Endothelial cell of umbilical vein (primary cell): ENCODE data around the gene SGTB. TPM values are rescaled to one million over a fixed set of nuclear protein-coding genes. Genes with fewer than 3 reads are reported as not detected.

Source experiments
- BruUV-seq: library from RNA; stranded (reverse); fragments of 400-500 nt; replicated peaks from 2 replicates; lab custom pipeline; 2021; lab: Mats Ljungman, UMichigan
- CTCF ChIA-PET: fragments of 300-600, 350-600 bp; sonication (Branson Sonifier 250); formaldehyde crosslinking; loops from one replicate; lab custom pipeline; 2021; ENCODE audit warnings: antibody characterized with exemption, inconsistent platforms; lab: Charles Lee
- POLR2A ChIA-PET: fragments of 300-600, 350-600 bp; sonication (Branson Sonifier 250); formaldehyde crosslinking; loops from one replicate; lab custom pipeline; 2021; ENCODE audit warnings: antibody characterized with exemption, inconsistent platforms; lab: Charles Lee
- DNase-seq: peaks from one replicate; pipeline ENCODE4 v3.0.0-alpha.2; 2011; ENCODE audit warnings: low read depth, low spot score
- FAIRE-seq: peaks from 2 replicates; lab custom pipeline; 2011; peaks lifted over from hg19 to GRCh38; lab: Jason Lieb, UNC
- H2AFZ ChIP-seq: 2 replicates; pipeline ENCODE4 v1.6.0; 2012; ENCODE audit warnings: low read depth, low read length, control low read depth, inconsistent platforms
- H3K27ac ChIP-seq: 2 replicates; pipeline ENCODE4 v1.5.1; 2011; ENCODE audit warnings: low read depth, mild to moderate bottlenecking, control low read depth, low read length, moderate library complexity; ENCODE audit not compliant: insufficient read depth
- H3K27me3 ChIP-seq, 2 experiments: 2 replicates each; pipeline versions ENCODE4 v1.6.0 to v1.6.1; 2011; ENCODE audit warnings: low read length in 2 of 2, mixed read lengths in 1 of 2; ENCODE audit not compliant: control insufficient read depth in 2 of 2, insufficient read depth in 2 of 2
- H3K36me3 ChIP-seq, 2 experiments: 2 replicates in 1 of 2; 3 replicates in 1 of 2; pipeline ENCODE4 v1.5.1; 2011; ENCODE audit warnings: low read length in 2 of 2, mild to moderate bottlenecking in 1 of 2, moderate library complexity in 1 of 2; ENCODE audit not compliant: control insufficient read depth in 2 of 2, insufficient read depth in 2 of 2; ENCODE audit errors: extremely low read depth in 1 of 2
- H3K4me1 ChIP-seq: 3 replicates; pipeline ENCODE4 v1.5.1; 2011; ENCODE audit warnings: mild to moderate bottlenecking, low read length; ENCODE audit not compliant: control insufficient read depth, insufficient read depth; ENCODE audit errors: extremely low read depth
- H3K4me2 ChIP-seq: 2 replicates; pipeline ENCODE4 v1.6.1; 2011; ENCODE audit warnings: low read length, control low read depth, mixed read lengths; ENCODE audit not compliant: insufficient read depth
- H3K4me3 ChIP-seq, 3 experiments: fragments of 200-600 bp in 1 of 3; sonication (generic), shearing (Covaris generic) in 1 of 3; replicated peaks in 1 of 3; 2 replicates each; pipeline ENCODE4 v1.5.1; 2011 to 2016; ENCODE audit warnings: control low read depth in 3 of 3, low read length in 3 of 3, mild to moderate bottlenecking in 2 of 3, inconsistent platforms in 1 of 3, low read depth in 1 of 3, moderate library complexity in 1 of 3; ENCODE audit not compliant: insufficient read depth in 1 of 3
- H3K79me2 ChIP-seq: 2 replicates; pipeline ENCODE4 v1.6.0; 2012; ENCODE audit warnings: low read length, inconsistent platforms; ENCODE audit not compliant: control insufficient read depth, insufficient read depth
- H3K9ac ChIP-seq: replicated peaks from 2 replicates; pipeline ENCODE3; 2011; ENCODE audit warnings: low read length, control low read depth; ENCODE audit not compliant: insufficient read depth; ENCODE audit errors: extremely low read depth
- H3K9me1 ChIP-seq: replicated peaks from 3 replicates; pipeline ENCODE4 v1.6.0; 2011; ENCODE audit warnings: mild to moderate bottlenecking, low read length; ENCODE audit not compliant: control insufficient read depth, insufficient read depth; ENCODE audit errors: extremely low read depth
- H3K9me3 ChIP-seq: replicated peaks from 2 replicates; pipeline ENCODE4 v1.5.1; 2012; ENCODE audit warnings: low read length, inconsistent platforms; ENCODE audit not compliant: control insufficient read depth, insufficient read depth
- H4K20me1 ChIP-seq: replicated peaks from 2 replicates; pipeline ENCODE3; 2011; ENCODE audit warnings: mild to moderate bottlenecking, low read length; ENCODE audit not compliant: control insufficient read depth, insufficient read depth; ENCODE audit errors: extremely low read depth
- CTCF ChIP-seq, 2 donors: IDR thresholded peaks; 1 replicate in 1 of 2; 2 replicates in 1 of 2; pipeline ENCODE4 v1.5.1; 2011; ENCODE audit warnings: low read length in 2 of 2, mild to moderate bottlenecking in 2 of 2, moderate library complexity in 2 of 2, control low read depth in 1 of 2, inconsistent platforms in 1 of 2, low read depth in 1 of 2; ENCODE audit not compliant: insufficient read depth in 1 of 2; ENCODE audit errors: extremely low read depth in 1 of 2
- EZH2 ChIP-seq: IDR thresholded peaks from 2 replicates; pipeline ENCODE4 v1.6.1; 2012; ENCODE audit warnings: borderline replicate concordance, low read depth, mild to moderate bottlenecking, moderate library complexity, low read length, inconsistent platforms; ENCODE audit not compliant: severe bottlenecking
- FOS ChIP-seq: IDR thresholded peaks from 2 replicates; pipeline ENCODE4 v1.6.1; 2011; ENCODE audit warnings: mild to moderate bottlenecking, low read length, moderate library complexity, borderline replicate concordance; ENCODE audit not compliant: insufficient read depth
- GATA2 ChIP-seq: IDR thresholded peaks from 2 replicates; pipeline ENCODE4 v1.7.0; 2011; ENCODE audit warnings: low read depth, mild to moderate bottlenecking, moderate library complexity, mixed read lengths, low read length; ENCODE audit not compliant: insufficient read length, insufficient read depth
- JUN ChIP-seq: IDR thresholded peaks from 2 replicates; pipeline ENCODE4 v1.6.1; 2011; ENCODE audit warnings: borderline replicate concordance, low read depth; ENCODE audit not compliant: insufficient read length, insufficient read depth
- MYC ChIP-seq: IDR thresholded peaks from one replicate; pipeline ENCODE4 v1.6.1; 2011; ENCODE audit warnings: mild to moderate bottlenecking, low read depth, low read length
- POLR2A ChIP-seq: IDR thresholded peaks from 2 replicates; pipeline ENCODE4 v1.6.1; 2012; ENCODE audit warnings: low read depth, mild to moderate bottlenecking, control low read depth, low read length
- POLR2AphosphoS5 ChIP-seq: IDR thresholded peaks from 2 replicates; pipeline ENCODE4 v1.6.1; 2012; ENCODE audit warnings: low read depth, mild to moderate bottlenecking, control low read depth, low read length, moderate library complexity; ENCODE audit not compliant: insufficient read depth
- dilution Hi-C: fragments of 300-500 bp; cut with MboI; formaldehyde crosslinking; loops from one replicate; pipeline ENCODE4 v1.15.0; 2019; ENCODE audit warnings: low sequenced_read_pairs; ENCODE audit not compliant: extremely low pct_ligation_motif_present
- intact Hi-C: fragments of 100-400 bp; cut with micrococcal nuclease; formaldehyde crosslinking; loops from one replicate; pipeline ENCODE4 v1.10.0; 2022
- polyA plus RNA-seq, 4 experiments: library from polyadenylated mRNA; depleted of rRNA in 3 of 4; stranded (reverse) in 3 of 4; unstranded in 1 of 4; fragments of >200 nt; gene quantifications; 2 replicates each; pipeline versions ENCODE4 v1.2.1 to v1.2.3, GENCODE V29; 2011 to 2012; ENCODE audit warnings: missing spikeins in 1 of 4
- total RNA-seq: library from RNA; stranded (reverse); gene quantifications from 2 replicates; pipeline ENCODE4 v1.2.3, GENCODE V29; 2021
- TF ChIP-seq, protein P1 (sequence below): IDR thresholded peaks from 2 replicates; pipeline ENCODE4 v1.6.1; 2011; ENCODE audit not compliant: insufficient read depth, insufficient read length

Gene SGTB
- total and polyA plus RNA-seq, 2 donors (not counting 3 experiments of a cell fraction or from before 2014, with no cell fraction given) = 3.1 to 14.1 TPM

DNA sequence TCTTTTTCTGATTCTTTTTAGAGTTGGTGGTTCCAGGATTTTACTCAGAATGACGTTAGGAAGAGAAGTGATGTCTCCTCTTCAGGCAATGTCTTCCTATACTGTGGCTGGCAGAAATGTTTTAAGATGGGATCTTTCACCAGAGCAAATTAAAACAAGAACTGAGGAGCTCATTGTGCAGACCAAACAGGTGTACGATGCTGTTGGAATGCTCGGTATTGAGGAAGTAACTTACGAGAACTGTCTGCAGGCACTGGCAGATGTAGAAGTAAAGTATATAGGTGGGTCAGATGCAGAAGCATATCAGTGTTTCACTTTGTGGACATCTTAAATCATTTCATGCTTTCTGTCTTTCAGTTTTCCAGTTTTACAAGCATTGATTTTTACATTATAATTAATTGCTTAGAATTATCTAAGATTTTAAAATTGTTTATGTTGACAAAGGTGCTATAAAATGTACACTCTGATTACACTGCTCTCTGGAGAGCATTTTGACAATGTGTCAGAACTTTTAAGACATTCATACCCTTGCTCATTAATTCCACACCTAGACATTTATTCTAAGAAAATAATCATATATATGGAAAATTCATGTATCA, 36.7 kb upstream of the SGTB start:
- H2AFZ ChIP-seq = no peak overlapping the region
- no peaks in the 10 kb centered on the region for H4K20me1 ChIP-seq
- H3K27me3 ChIP-seq = no peaks in the 10 kb centered on the region
- no TSS peak for BruUV-seq
- DNase-seq (no peak), FAIRE-seq (no peak)
- ChIA-PET POLR2A (no interaction called here), CTCF (interaction anchor here (1.3 to 1.6 kb wide), 2 partner anchors 9 to 16 kb away, joined by 3 to 4 read pairs; no protein-coding TSS in a partner anchor)
- no peak overlapping the region for H3K4me3 ChIP-seq
- dilution Hi-C loops = no loop called here
- H3K27ac ChIP-seq = no peak overlapping the region
- H3K4me1 ChIP-seq = peaks cover 7% of the 10 kb centered on the region
- peaks cover 14% of the 10 kb centered on the region for H3K79me2 ChIP-seq
- H3K9me1 ChIP-seq = no peaks in the 10 kb centered on the region
- H3K9ac ChIP-seq = no peak overlapping the region
- peaks cover 0 to 2% of the 10 kb centered on the region in 2 experiments for H3K36me3 ChIP-seq
- intact Hi-C loops = no loop called here
- H3K4me2 ChIP-seq = no peak overlapping the region
- H3K9me3 ChIP-seq = no peaks in the 10 kb centered on the region
- no peak for TF ChIP-seq FOS
- TF ChIP-seq MYC = no peak
- TF ChIP-seq POLR2AphosphoS5 = no peak
- TF ChIP-seq CTCF (IDR thresholded peaks at IDR 0.05; ENCODE audit: extremely low read depth in 1 of 2, insufficient read depth in 1 of 2, low read depth in 1 of 2, low read length in 2 of 2) = no peak
- TF ChIP-seq JUN = no peak

DNA sequence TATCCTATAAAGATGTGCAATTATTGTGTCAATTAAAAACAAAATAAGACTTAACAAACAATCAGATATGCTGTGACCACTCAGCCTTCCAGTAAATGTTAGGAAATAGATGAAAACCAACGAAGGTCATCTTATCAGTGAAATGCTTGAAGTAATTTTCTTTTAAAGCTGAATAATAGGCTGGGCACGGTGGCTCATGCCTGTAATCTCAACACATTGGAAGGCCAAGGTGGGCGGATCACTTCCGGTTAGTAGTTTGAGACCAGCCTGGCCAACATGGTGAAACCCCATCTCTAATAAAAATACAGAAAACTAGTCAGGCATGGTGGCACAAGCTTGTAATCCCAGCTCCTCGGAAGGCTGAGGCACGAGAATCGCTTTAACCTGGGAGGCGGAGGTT, 31.3 kb upstream of the SGTB start:
- ChIA-PET CTCF (no interaction called here), POLR2A (no interaction called here)
- no peaks in the 10 kb centered on the region for H3K9me1 ChIP-seq
- H3K9me3 ChIP-seq = no peaks in the 10 kb centered on the region
- H3K4me1 ChIP-seq = no peaks in the 10 kb centered on the region
- H3K4me3 ChIP-seq = no peak overlapping the region
- intact Hi-C loops = no loop called here
- no peak overlapping the region for H3K9ac ChIP-seq
- H3K4me2 ChIP-seq = no peak overlapping the region
- no peaks in the 10 kb centered on the region for H3K36me3 ChIP-seq
- no peaks in the 10 kb centered on the region for H3K27me3 ChIP-seq
- TF ChIP-seq JUN (no peak), GATA2 (no peak), POLR2AphosphoS5 (no peak), EZH2 (no peak), FOS (no peak), CTCF (IDR thresholded peaks at IDR 0.05; ENCODE audit: extremely low read depth in 1 of 2, insufficient read depth in 1 of 2, low read depth in 1 of 2, low read length in 2 of 2) (no peak), MYC (no peak), POLR2A (no peak)
- TF ChIP-seq, protein P1, sequence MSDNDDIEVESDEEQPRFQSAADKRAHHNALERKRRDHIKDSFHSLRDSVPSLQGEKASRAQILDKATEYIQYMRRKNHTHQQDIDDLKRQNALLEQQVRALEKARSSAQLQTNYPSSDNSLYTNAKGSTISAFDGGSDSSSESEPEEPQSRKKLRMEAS = no peak
- peaks cover 24% of the 10 kb centered on the region for H3K79me2 ChIP-seq
- H2AFZ ChIP-seq = no peak overlapping the region
- DNase-seq (no peak), FAIRE-seq (no peak)
- dilution Hi-C loops = no loop called here
- H3K27ac ChIP-seq = no peak overlapping the region
- H4K20me1 ChIP-seq = no peaks in the 10 kb centered on the region
- BruUV-seq = no TSS peak
